ENCODE measurements around the gene TTC39B.

The TTC39B gene

DNA sequence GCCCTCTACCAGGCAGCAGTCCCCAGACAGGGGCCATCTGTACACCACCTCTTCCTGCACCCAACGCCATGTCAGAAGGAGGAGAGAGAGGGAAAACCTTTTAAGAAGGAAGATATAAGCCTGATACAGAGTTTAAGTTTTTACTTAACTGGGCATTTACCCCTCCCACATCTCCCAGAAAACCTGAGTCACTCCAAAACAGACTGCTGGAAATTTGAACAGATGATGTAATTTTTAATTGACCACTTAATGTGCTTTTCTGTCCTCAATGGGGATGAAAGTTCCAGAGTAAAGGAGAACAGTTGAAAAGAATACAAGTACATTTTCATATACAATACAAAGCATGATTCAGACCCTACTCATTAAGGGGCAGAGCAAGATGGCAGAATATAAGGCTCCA lies 63.9 kb downstream of the TTC39B start:
- no peaks in the 10 kb centered on the region for H3K79me2 ChIP-seq (ENCODE audit: insufficient read depth, low read depth)
- H3K27ac ChIP-seq, result no peak overlapping the region
- no peak overlapping the region for H3K4me2 ChIP-seq
- H4K20me1 ChIP-seq (ENCODE audit: insufficient read depth), result no peaks in the 10 kb centered on the region
- H3K9ac ChIP-seq, result no peak overlapping the region
- no peaks in the 10 kb centered on the region for H3K4me1 ChIP-seq (ENCODE audit: low read depth, poor library complexity, severe bottlenecking)
- TF ChIP-seq CTCF (conservative IDR thresholded peaks at IDR 0.05; ENCODE audit: low read depth, low read length), result no peak
- no peak overlapping the region for H2AFZ ChIP-seq (ENCODE audit: low read depth)
- H3K27me3 ChIP-seq (ENCODE audit: insufficient read depth, low read depth), result no peaks in the 10 kb centered on the region
- H3K4me3 ChIP-seq (IDR thresholded peaks at IDR 0.05; ENCODE audit: insufficient read depth, low read depth, low read length), result no peak overlapping the region
- H3K36me3 ChIP-seq (ENCODE audit: insufficient read depth), result no peaks in the 10 kb centered on the region

- no peaks in the 10 kb centered on the region for H3K79me2 ChIP-seq (ENCODE audit: insufficient read depth, low read depth)
- H3K4me2 ChIP-seq, result no peak overlapping the region
Observed at GRCh38 chr9:15240927-15241326, 66.1 kb downstream of the TTC39B start.

GRCh38 chr9:15239816-15240215 lies 67.2 kb downstream of the TTC39B start:
- no peaks in the 10 kb centered on the region for H3K36me3 ChIP-seq (ENCODE audit: insufficient read depth)
- H2AFZ ChIP-seq (ENCODE audit: low read depth), result no peak overlapping the region
- no peaks in the 10 kb centered on the region for H4K20me1 ChIP-seq (ENCODE audit: insufficient read depth)
- no peaks in the 10 kb centered on the region for H3K27me3 ChIP-seq (ENCODE audit: insufficient read depth, low read depth)
- H3K4me2 ChIP-seq, result no peak overlapping the region
- no peak for TF ChIP-seq CTCF (conservative IDR thresholded peaks at IDR 0.05; ENCODE audit: low read depth, low read length)
- H3K4me1 ChIP-seq (ENCODE audit: low read depth, poor library complexity, severe bottlenecking), result no peaks in the 10 kb centered on the region
- no peaks in the 10 kb centered on the region for H3K79me2 ChIP-seq (ENCODE audit: insufficient read depth, low read depth)
- no peak overlapping the region for H3K9ac ChIP-seq
- no peak overlapping the region for H3K27ac ChIP-seq
- no peak overlapping the region for H3K4me3 ChIP-seq (IDR thresholded peaks at IDR 0.05; ENCODE audit: insufficient read depth, low read depth, low read length)

More at GRCh38 chr9:15240927-15241326, 66.1 kb downstream of the TTC39B start:
- H3K4me3 ChIP-seq (IDR thresholded peaks at IDR 0.05; ENCODE audit: insufficient read depth, low read depth, low read length), result no peak overlapping the region
- no peak overlapping the region for H3K27ac ChIP-seq
- TF ChIP-seq CTCF (conservative IDR thresholded peaks at IDR 0.05; ENCODE audit: low read depth, low read length), result no peak
- no peaks in the 10 kb centered on the region for H3K36me3 ChIP-seq (ENCODE audit: insufficient read depth)
- no peaks in the 10 kb centered on the region for H3K4me1 ChIP-seq (ENCODE audit: low read depth, poor library complexity, severe bottlenecking)
- H3K9ac ChIP-seq, result no peak overlapping the region
- no peaks in the 10 kb centered on the region for H4K20me1 ChIP-seq (ENCODE audit: insufficient read depth)
- H2AFZ ChIP-seq (ENCODE audit: low read depth), result no peak overlapping the region
- no peaks in the 10 kb centered on the region for H3K27me3 ChIP-seq (ENCODE audit: insufficient read depth, low read depth)

- H3K36me3 ChIP-seq (ENCODE audit: insufficient read depth), result no peaks in the 10 kb centered on the region
Observed at GRCh38 chr9:15238646-15239045, 68.4 kb downstream of the TTC39B start.

More at GRCh38 chr9:15238646-15239045, 68.4 kb downstream of the TTC39B start:
- H3K27me3 ChIP-seq (ENCODE audit: insufficient read depth, low read depth), result no peaks in the 10 kb centered on the region
- no peaks in the 10 kb centered on the region for H3K79me2 ChIP-seq (ENCODE audit: insufficient read depth, low read depth)
- no peak overlapping the region for H3K9ac ChIP-seq
- no peaks in the 10 kb centered on the region for H4K20me1 ChIP-seq (ENCODE audit: insufficient read depth)
- H3K4me3 ChIP-seq (IDR thresholded peaks at IDR 0.05; ENCODE audit: insufficient read depth, low read depth, low read length), result no peak overlapping the region
- H2AFZ ChIP-seq (ENCODE audit: low read depth), result no peak overlapping the region
- no peak for TF ChIP-seq CTCF (conservative IDR thresholded peaks at IDR 0.05; ENCODE audit: low read depth, low read length)
- no peak overlapping the region for H3K4me2 ChIP-seq
- no peaks in the 10 kb centered on the region for H3K4me1 ChIP-seq (ENCODE audit: low read depth, poor library complexity, severe bottlenecking)
- no peak overlapping the region for H3K27ac ChIP-seq
